IPS-18a (cell line): ENCODE data around the gene MARVELD2.
"Not testable (repeated sequence)": the region's sequence is repeated elsewhere in the genome, so short reads cannot be mapped to it uniquely, and the experiment has no call there.

Experiments
- H3K27ac ChIP-seq: one replicate; pipeline ENCODE4 v1.5.1; 2013; ENCODE audit warnings: low read length
- H3K27me3 ChIP-seq: one replicate; pipeline ENCODE4 v1.6.1; 2013; ENCODE audit warnings: mild to moderate bottlenecking, low read length; ENCODE audit not compliant: control insufficient read depth, insufficient read depth
- H3K36me3 ChIP-seq: one replicate; pipeline ENCODE4 v1.6.1; 2013; ENCODE audit warnings: low read depth, low read length; ENCODE audit not compliant: control insufficient read depth
- H3K4me1 ChIP-seq: one replicate; pipeline ENCODE4 v1.6.1; 2013; ENCODE audit warnings: low read depth, low read length; ENCODE audit not compliant: control insufficient read depth
- H3K4me3 ChIP-seq: one replicate; pipeline ENCODE4 v1.5.1; 2013; ENCODE audit warnings: low read length
- H3K9ac ChIP-seq: one replicate; pipeline ENCODE4 v1.6.1; 2013; ENCODE audit warnings: mild to moderate bottlenecking, low read length, moderate library complexity
- H3K9me3 ChIP-seq: one replicate; pipeline ENCODE4 v1.6.1; 2013; ENCODE audit warnings: low read depth, low read length; ENCODE audit not compliant: control insufficient read depth

MARVELD2 gene

DNA sequence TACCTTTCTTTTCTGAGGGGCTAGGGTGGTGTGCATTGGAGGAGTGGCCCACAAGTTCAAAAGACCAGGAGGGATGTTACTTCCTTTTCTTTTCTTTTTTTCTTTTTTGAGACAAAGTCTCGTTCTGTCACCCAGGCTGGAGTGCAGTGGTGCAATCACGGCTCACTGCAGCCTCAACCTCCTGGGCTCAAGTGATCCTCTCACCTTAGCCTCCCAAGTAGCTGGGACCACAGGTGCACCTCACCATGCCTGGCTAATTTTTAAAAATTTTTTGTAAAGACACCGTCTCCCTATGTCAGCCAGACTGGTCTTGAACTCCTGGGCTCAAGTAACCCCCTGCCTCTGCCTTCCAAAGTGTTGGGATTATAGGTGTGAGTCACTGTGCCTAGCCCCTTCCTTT is 38.6 kb downstream of the MARVELD2 start:
- H3K4me3 ChIP-seq, H3K27ac ChIP-seq, H3K27me3 ChIP-seq, H3K36me3 ChIP-seq, H3K9me3 ChIP-seq, H3K4me1 ChIP-seq, H3K9ac ChIP-seq: not testable (repeated sequence)

DNA sequence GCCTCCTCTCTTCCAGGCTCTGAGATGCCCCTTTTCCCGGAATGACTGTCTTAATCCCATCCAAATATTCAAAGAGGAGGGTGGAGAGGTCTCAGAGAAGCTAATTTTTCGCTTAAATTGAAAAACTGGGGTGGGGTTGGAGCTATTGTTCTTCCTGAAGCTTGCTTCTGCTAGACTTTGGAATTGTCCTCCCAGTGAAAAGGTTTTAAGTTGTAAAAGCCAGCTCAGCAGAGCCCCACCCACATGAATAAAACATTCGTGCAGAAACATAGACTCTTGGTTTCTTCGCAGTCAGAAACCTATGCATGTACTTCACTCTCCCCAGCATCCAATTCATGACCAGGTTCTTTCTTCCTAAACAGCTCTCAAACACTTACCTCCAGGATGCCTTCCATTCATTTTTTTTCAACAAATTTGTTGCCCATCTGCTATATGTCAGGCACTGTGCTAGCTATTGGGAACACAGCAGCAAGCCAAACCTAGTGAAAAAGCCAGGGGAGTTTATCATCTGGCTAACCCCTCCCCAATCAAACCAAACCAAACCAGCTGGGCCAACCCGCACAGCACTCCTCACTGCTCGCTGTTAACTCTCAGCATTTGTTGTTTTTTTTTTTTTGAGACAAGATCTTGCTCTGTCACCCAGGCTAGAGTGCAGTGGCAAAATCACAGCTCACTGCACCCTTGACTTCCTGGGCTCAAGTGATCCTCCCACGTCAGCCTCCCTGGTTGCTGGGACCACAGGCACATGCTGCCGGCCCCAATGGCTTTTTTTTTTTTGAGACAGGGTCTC is 39.7 kb downstream of the MARVELD2 start:
- Histone ChIP-seq H3K4me1 (no peaks in the 10 kb centered on the region), H3K27ac (no peak overlapping the region), H3K4me3 (no peak overlapping the region), H3K27me3 (no peaks in the 10 kb centered on the region), H3K36me3 (no peaks in the 10 kb centered on the region), H3K9ac (no peak overlapping the region), H3K9me3 (no peaks in the 10 kb centered on the region)

DNA sequence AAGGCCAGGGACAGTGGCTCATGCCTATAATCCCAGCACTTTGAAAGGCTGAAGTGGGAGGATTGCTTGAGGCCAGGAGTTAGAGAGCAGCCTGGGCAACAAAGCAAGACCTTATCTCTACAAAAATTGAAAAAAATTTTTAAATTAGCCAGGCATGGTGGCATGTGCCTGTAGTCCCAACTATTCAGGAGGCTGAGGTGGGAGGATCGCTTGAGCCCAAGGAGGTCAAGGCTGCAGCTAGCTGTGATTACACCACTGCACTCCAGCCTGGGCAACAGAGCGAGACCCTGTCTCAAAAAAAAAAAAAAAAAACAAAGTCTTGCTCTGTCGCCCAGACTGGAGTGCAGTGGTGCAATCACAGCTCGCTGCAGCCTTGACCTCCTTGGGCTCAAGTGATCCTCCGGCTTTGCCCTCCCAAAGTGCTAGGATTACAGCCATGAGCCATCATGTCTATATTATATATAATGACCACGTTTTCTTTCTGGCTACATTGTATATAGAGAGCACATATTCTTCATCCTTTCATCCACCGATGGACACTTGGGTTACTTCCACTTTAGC is 40.6 kb downstream of the MARVELD2 start:
- not testable (repeated sequence) for H3K36me3 ChIP-seq, H3K4me3 ChIP-seq, H3K4me1 ChIP-seq, H3K27ac ChIP-seq, H3K9ac ChIP-seq, H3K27me3 ChIP-seq, H3K9me3 ChIP-seq

DNA sequence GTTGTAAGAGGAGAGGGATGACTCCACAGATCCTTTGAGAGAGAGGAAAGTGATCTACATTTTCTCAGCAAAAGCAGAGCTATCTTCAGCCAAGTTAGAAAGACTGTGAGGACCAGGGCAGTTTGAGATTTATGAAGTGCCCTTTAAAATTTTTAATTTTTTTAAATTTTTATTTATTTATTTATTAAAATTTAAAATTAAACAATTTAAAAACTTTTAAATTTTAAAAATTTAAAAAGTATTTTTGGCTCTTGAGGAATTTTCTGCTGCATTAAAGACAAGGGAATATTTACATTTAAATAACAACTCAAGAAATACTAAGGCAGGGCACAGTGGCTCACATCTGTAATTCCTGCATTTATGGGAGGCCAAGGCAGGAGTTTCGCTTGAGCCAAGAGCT is 47.3 kb downstream of the MARVELD2 start:
- no peak overlapping the region for H3K4me3 ChIP-seq
- H3K9me3 ChIP-seq = no peaks in the 10 kb centered on the region
- H3K27me3 ChIP-seq = no peaks in the 10 kb centered on the region
- no peak overlapping the region for H3K27ac ChIP-seq
- H3K36me3 ChIP-seq = no peaks in the 10 kb centered on the region
- no peaks in the 10 kb centered on the region for H3K4me1 ChIP-seq
- no peak overlapping the region for H3K9ac ChIP-seq

DNA sequence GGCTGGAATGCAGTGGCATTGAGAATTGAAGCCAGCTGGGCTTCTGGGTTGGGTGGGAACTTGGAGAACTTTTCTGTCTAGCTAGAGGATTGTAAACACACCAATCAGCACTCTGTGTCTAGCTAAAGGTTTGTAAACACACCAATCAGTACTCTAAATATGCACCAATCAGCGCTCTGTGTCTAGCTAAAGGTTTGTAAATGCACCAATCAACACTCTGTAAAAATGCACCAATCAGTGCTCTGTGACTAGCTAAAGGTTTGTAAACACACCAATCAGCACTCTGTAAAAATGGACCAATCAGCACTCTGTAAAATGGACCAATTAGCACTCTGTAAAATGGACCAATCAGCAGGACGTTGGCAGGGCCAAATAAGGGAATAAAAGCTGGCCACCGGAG is 51.5 kb downstream of the MARVELD2 start:
- H3K36me3 ChIP-seq, H3K4me3 ChIP-seq, H3K27ac ChIP-seq: not testable (repeated sequence)

DNA sequence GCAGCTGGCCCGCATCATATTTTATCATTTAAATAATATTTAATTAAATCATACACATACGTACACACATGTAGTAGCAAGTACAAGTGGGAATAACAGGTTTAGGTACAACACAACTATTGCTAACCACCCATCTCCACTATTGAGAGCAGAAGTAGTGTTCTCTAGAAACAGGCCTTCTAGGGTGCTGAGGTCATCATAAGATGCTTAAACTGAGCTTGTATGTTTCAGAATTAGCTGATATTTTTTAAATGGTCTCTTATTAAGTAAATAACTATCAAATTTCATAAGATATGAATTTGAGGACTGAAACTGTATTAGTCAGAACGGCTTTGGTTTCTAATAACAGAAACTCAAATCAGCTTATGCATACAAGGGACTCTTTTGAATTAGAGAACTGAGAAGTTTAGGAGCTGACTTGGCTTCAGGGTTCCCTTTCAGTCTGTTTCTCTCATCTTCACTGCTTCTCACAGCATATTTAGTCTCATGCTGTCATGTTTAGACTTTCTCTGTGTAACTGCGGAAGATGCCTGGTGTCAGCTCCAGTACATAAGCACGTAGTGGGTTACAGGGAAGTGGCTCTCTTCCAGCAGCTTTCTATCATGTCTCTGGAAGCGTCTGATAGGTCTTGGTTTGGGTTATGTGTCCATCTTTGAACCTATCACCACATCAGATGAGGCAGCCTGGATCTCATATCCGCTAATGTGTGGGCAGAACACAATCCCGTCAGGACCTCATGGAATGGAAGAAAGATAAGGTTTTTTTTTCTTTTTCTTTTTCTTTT is 52.7 kb downstream of the MARVELD2 start:
- Histone ChIP-seq H3K9me3 (no peaks in the 10 kb centered on the region), H3K4me3 (no peak overlapping the region), H3K9ac (no peak overlapping the region)

More for the DNA sequence above, 51.5 kb downstream of the MARVELD2 start:
- not testable (repeated sequence) for H3K4me1 ChIP-seq, H3K9me3 ChIP-seq, H3K27me3 ChIP-seq, H3K9ac ChIP-seq

DNA sequence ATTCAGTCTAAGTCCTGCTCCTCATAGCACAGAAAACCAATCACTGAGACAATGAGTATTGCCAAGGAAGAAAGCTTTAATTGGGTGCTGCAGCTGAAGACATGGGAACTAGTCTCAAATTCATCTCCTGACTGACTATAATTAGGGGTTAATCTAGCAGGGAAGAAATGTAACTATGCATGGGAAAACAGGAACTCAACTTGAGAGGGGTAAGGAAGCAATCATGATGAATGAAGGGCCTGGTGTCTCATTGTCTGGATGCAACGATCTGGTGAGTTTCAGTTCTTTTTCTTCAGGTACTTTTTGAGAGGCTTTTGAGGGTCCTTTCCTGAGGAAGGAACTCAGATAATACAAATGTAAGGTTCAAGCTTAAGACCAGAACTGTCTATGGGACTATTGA is 53.7 kb downstream of the MARVELD2 start:
- Histone ChIP-seq H3K27ac (no peak overlapping the region), H3K36me3 (no peaks in the 10 kb centered on the region), H3K4me1 (no peaks in the 10 kb centered on the region), H3K4me3 (no peak overlapping the region), H3K27me3 (no peaks in the 10 kb centered on the region), H3K9ac (no peak overlapping the region), H3K9me3 (no peaks in the 10 kb centered on the region)

More for the DNA sequence above, 52.7 kb downstream of the MARVELD2 start:
- no peak overlapping the region for H3K27ac ChIP-seq
- H3K36me3 ChIP-seq = no peaks in the 10 kb centered on the region
- no peaks in the 10 kb centered on the region for H3K4me1 ChIP-seq
- no peaks in the 10 kb centered on the region for H3K27me3 ChIP-seq

DNA sequence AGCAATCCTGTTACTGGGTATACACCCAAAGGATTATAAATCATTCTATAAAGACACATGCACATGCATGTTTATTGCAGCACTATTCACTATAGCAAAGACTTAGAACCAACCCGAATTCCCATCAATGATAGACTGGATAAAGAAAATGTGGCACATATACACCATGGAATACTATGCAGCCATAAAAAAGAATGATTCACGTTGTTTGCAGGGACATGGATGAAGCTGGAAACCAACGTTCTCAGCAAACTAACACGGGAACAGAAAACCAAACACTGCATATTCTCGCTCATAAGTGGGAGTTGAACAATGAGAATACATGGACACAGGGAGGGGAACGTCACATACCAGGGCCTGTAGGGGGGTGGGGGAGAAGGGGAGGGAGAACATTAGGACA is 56.6 kb downstream of the MARVELD2 start:
- H3K4me1 ChIP-seq, H3K27me3 ChIP-seq, H3K36me3 ChIP-seq, H3K9ac ChIP-seq, H3K4me3 ChIP-seq, H3K9me3 ChIP-seq, H3K27ac ChIP-seq: not testable (repeated sequence)

DNA sequence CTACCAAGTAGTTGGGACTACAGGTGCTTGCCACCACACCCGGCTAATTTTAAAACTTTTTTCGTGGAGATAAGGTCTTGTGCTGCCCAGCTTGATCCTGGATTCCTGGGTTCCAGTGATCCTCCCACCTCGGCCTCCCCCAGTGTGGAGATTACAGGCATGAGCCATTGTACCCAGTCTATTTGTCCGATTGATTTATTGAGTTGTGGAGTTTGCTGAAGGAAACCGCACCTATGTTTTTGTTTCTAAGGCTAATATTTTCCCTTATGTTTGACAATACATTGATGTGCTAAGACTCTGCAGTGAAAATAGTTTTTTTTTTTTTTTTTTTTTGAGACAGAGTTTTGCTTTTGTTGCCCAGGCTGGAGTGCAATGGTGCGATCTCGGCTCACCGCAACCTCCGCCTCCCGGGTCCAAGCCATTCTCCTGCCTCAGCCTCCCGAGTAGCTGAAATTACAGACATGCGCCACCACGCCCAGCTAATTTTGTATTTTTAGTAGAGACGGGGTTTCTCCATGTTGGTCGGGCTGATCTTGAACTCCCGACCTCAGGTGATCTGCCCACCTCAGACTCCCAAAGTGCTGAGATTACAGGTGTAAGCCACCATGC is 57.7 kb downstream of the MARVELD2 start:
- not testable (repeated sequence) for H3K27me3 ChIP-seq, H3K27ac ChIP-seq

DNA sequence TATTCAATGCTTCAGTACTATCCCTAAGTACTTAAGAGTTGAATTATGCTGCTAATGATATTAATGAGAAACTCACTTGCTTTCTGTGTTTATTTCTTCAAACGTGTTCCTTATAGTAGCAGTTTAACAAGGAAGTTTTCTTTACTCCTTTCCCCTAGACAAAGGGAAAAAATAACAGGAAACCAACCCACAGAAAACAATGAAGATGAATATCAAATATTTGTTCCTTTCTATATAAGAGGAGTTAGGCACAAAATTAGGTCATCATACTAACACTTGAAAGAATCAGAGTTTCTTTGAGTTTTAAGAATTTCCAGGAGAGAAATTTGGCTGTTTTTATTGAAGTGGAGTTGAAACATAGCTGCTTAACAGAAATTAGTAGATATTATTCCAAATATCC is 62.3 kb downstream of the MARVELD2 start:
- Histone ChIP-seq H3K9me3 (no peaks in the 10 kb centered on the region), H3K27ac (no peak overlapping the region), H3K9ac (no peak overlapping the region), H3K27me3 (no peaks in the 10 kb centered on the region), H3K4me1 (no peaks in the 10 kb centered on the region), H3K36me3 (no peaks in the 10 kb centered on the region), H3K4me3 (no peak overlapping the region)

More for the DNA sequence above, 57.7 kb downstream of the MARVELD2 start:
- not testable (repeated sequence) for H3K36me3 ChIP-seq, H3K9ac ChIP-seq, H3K4me3 ChIP-seq, H3K9me3 ChIP-seq, H3K4me1 ChIP-seq

DNA sequence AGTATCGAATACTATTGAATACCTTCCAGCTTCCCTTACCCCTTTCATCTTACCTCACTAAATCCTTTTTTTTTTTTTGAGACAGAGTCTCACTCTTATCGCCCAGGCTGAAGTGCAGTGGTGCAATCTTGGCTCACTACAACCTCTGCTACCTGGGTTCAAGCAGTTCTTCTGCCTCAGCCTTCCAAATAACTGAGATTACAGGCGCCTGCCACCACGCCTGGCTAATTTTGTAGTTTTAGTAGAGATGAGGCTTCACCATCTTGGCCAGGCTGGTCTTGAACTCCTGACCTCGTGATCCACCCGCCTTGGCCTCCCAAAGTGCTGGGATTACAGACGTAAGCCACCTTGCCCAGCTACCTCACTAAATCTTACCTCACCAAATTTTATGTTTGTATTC is 63.4 kb downstream of the MARVELD2 start:
- not testable (repeated sequence) for H3K9me3 ChIP-seq, H3K27me3 ChIP-seq, H3K4me1 ChIP-seq, H3K4me3 ChIP-seq, H3K9ac ChIP-seq, H3K27ac ChIP-seq, H3K36me3 ChIP-seq
